H9 (cell line): ENCODE data around the gene SWSAP1. TPM values are rescaled to one million over a fixed set of nuclear protein-coding genes. Genes with fewer than 3 reads are reported as not detected.

Experiments used
- DNase-seq: peaks from one replicate; pipeline ENCODE4 v3.0.0-alpha.2; 2017
- H2AFZ ChIP-seq: one replicate; pipeline ENCODE4 v1.6.1; 2013; ENCODE audit warnings: mild to moderate bottlenecking, low read length, control low read depth, moderate library complexity
- H2AK5ac ChIP-seq: 2 replicates; pipeline ENCODE4 v1.6.1; 2013; ENCODE audit warnings: low read length, control low read depth, mixed read lengths; ENCODE audit not compliant: insufficient read length
- H2BK120ac ChIP-seq: one replicate; pipeline ENCODE4 v1.6.1; 2013; ENCODE audit warnings: low read depth, mild to moderate bottlenecking, low read length, control low read depth, inconsistent platforms; ENCODE audit not compliant: poor library complexity, severe bottlenecking
- H2BK12ac ChIP-seq: 2 replicates; pipeline ENCODE4 v1.6.1; 2013; ENCODE audit warnings: low read length, control low read depth, mixed read lengths, low read depth; ENCODE audit not compliant: insufficient read length
- H2BK15ac ChIP-seq: 2 replicates; pipeline ENCODE4 v1.6.1; 2013; ENCODE audit warnings: low read depth, low read length, control low read depth
- H2BK20ac ChIP-seq: one replicate; pipeline ENCODE4 v1.6.1; 2013; ENCODE audit warnings: low read depth, mild to moderate bottlenecking, low read length, control low read depth, inconsistent platforms; ENCODE audit not compliant: poor library complexity, severe bottlenecking
- H2BK5ac ChIP-seq: 2 replicates; pipeline ENCODE4 v1.6.1; 2013; ENCODE audit warnings: low read length, control low read depth, mixed read lengths; ENCODE audit not compliant: insufficient read length
- H3K14ac ChIP-seq: 2 replicates; pipeline ENCODE4 v1.6.1; 2013; ENCODE audit warnings: low read length, control low read depth; ENCODE audit not compliant: insufficient read depth
- H3K18ac ChIP-seq: 2 replicates; pipeline ENCODE4 v1.6.1; 2013; ENCODE audit warnings: low read depth, mild to moderate bottlenecking, mixed read lengths, low read length, control low read depth; ENCODE audit not compliant: insufficient read length
- H3K23ac ChIP-seq: 2 replicates; pipeline ENCODE4 v1.6.1; 2013; ENCODE audit warnings: low read length, control low read depth, mixed read lengths, low read depth; ENCODE audit not compliant: insufficient read length
- H3K23me2 ChIP-seq: 2 replicates; pipeline ENCODE4 v1.6.1; 2013; ENCODE audit warnings: low read depth, mild to moderate bottlenecking, mixed read lengths, low read length, control low read depth; ENCODE audit not compliant: insufficient read length, poor library complexity, severe bottlenecking
- H3K27ac ChIP-seq: 2 replicates; pipeline ENCODE4 v1.5.1; 2013; ENCODE audit warnings: low read length, control low read depth, mixed read lengths, low read depth; ENCODE audit not compliant: insufficient read length
- H3K27me3 ChIP-seq: 2 replicates; pipeline ENCODE4 v1.6.1; 2013; ENCODE audit warnings: low read length, control low read depth, inconsistent platforms; ENCODE audit not compliant: insufficient read depth
- H3K4ac ChIP-seq: 2 replicates; pipeline ENCODE4 v1.6.1; 2013; ENCODE audit warnings: low read depth, mild to moderate bottlenecking, control low read depth, inconsistent platforms, low read length, moderate library complexity
- H3K4me1 ChIP-seq: 2 replicates; pipeline ENCODE4 v1.6.1; 2013; ENCODE audit warnings: low read length, control low read depth, inconsistent platforms; ENCODE audit not compliant: insufficient read depth
- H3K4me2 ChIP-seq: 2 replicates; pipeline ENCODE4 v1.6.1; 2013; ENCODE audit warnings: low read length, control low read depth, mixed read lengths; ENCODE audit not compliant: insufficient read length, insufficient read depth
- H3K56ac ChIP-seq: 2 replicates; pipeline ENCODE4 v1.6.1; 2013; ENCODE audit warnings: low read depth, mild to moderate bottlenecking, mixed read lengths, low read length, control low read depth; ENCODE audit not compliant: insufficient read length
- H3K79me1 ChIP-seq: 2 replicates; pipeline ENCODE4 v1.6.1; 2013; ENCODE audit warnings: low read depth, mild to moderate bottlenecking, moderate library complexity, low read length, control low read depth, inconsistent platforms; ENCODE audit not compliant: insufficient read depth, poor library complexity, severe bottlenecking
- H3K79me2 ChIP-seq: 2 replicates; pipeline ENCODE4 v1.6.1; 2013; ENCODE audit warnings: low read length, control low read depth, inconsistent platforms; ENCODE audit not compliant: insufficient read depth
- H3K9ac ChIP-seq: 2 replicates; pipeline ENCODE4 v1.6.1; 2013; ENCODE audit warnings: low read length, control low read depth, mixed read lengths; ENCODE audit not compliant: insufficient read length; ENCODE audit errors: extremely low read depth
- H3K9me3 ChIP-seq: one replicate; pipeline ENCODE4 v1.6.1; 2013; ENCODE audit warnings: low read depth, low read length, inconsistent platforms; ENCODE audit not compliant: control insufficient read depth
- H3T11ph ChIP-seq: one replicate; pipeline ENCODE4 v1.6.1; 2013; ENCODE audit warnings: mild to moderate bottlenecking, low read length, control low read depth, inconsistent platforms
- H4K20me1 ChIP-seq: one replicate; pipeline ENCODE4 v1.6.1; 2013; ENCODE audit not compliant: control insufficient read depth, insufficient read length, insufficient read depth
- H4K5ac ChIP-seq: 2 replicates; pipeline ENCODE4 v1.6.1; 2013; ENCODE audit warnings: low read depth, mild to moderate bottlenecking, mixed read lengths, low read length, control low read depth; ENCODE audit not compliant: insufficient read length
- H4K8ac ChIP-seq: replicated peaks from 2 replicates; pipeline ENCODE4 v1.6.1; 2013; ENCODE audit warnings: low read length, control low read depth, mixed read lengths, low read depth; ENCODE audit not compliant: insufficient read length
- H4K91ac ChIP-seq: 2 replicates; pipeline ENCODE4 v1.6.1; 2013; ENCODE audit warnings: low read depth, mild to moderate bottlenecking, moderate library complexity, mixed read lengths, low read length, control low read depth; ENCODE audit not compliant: insufficient read length
- H3K27ac Mint-ChIP-seq, 3 experiments: 2 replicates in 2 of 3; 3 replicates in 1 of 3; pipeline ENCODE4 v1.8.0; 2020 to 2021; ENCODE audit warnings: mixed read lengths in 3 of 3, mild to moderate bottlenecking in 1 of 3, moderate library complexity in 1 of 3
- H3K27me3 Mint-ChIP-seq: 2 replicates; pipeline ENCODE4 v1.8.0; 2021; ENCODE audit warnings: low read depth, mild to moderate bottlenecking, moderate library complexity, mixed read lengths
- H3K36me3 Mint-ChIP-seq, 3 experiments: 2 replicates in 2 of 3; 3 replicates in 1 of 3; pipeline ENCODE4 v1.8.0; 2020 to 2021; ENCODE audit warnings: low read depth in 3 of 3, mixed read lengths in 3 of 3; ENCODE audit not compliant: insufficient read depth in 1 of 3
- H3K4me1 Mint-ChIP-seq, 2 experiments: 2 replicates each; pipeline ENCODE4 v1.8.0; 2020; ENCODE audit warnings: mixed read lengths in 2 of 2
- H3K4me3 Mint-ChIP-seq, 2 experiments: 2 replicates in 1 of 2; 3 replicates in 1 of 2; pipeline ENCODE4 v1.8.0; 2020 to 2021; ENCODE audit warnings: mild to moderate bottlenecking in 2 of 2, mixed read lengths in 2 of 2, moderate library complexity in 1 of 2
- H3K9me3 Mint-ChIP-seq, 2 experiments: 2 replicates in 1 of 2; 3 replicates in 1 of 2; pipeline ENCODE4 v1.8.0; 2020; ENCODE audit warnings: mild to moderate bottlenecking in 2 of 2, mixed read lengths in 2 of 2, moderate library complexity in 1 of 2
- WGBS: extraction: QIAGEN DNeasy Blood & Tissue Kit; methylation state at CpG from one replicate; pipeline ENCODE4 v1.1.7; 2013; ENCODE audit warnings: missing lambda C conversion rate, low lambda C conversion rate, mixed read lengths; ENCODE audit not compliant: insufficient read length; ENCODE audit errors: extremely low coverage; 5-methylcytosine and 5-hydroxymethylcytosine counted together
- total RNA-seq: library from RNA; stranded (reverse); gene quantifications from 2 replicates; pipeline ENCODE4 v1.2.1, GENCODE V29; 2021
- TF ChIP-seq, protein P1 (sequence below): fragments of 200-600 bp; sonication (generic); conservative IDR thresholded peaks from 3 replicates; pipeline ENCODE4 v1.8.0; 2021; ENCODE audit warnings: antibody characterized with exemption, mild to moderate bottlenecking

The SWSAP1 gene
- total RNA-seq, 1 experiment from 2014 or later = 3.8 TPM

- H3K27ac ChIP-seq = no peak overlapping the region
- H3K27ac Mint-ChIP-seq = peak overlapping the region in 1 of 3 experiments; percentile 68; a peak in 3 of 7 replicates
Measured at GRCh38 chr19:11373166-11373884, 1.1 kb upstream of the SWSAP1 start.

More at GRCh38 chr19:11373166-11373884, 1.1 kb upstream of the SWSAP1 start:
- Mint-ChIP-seq H3K36me3 (peaks cover 3 to 28% (median 19%) of the 10 kb centered on the region in 3 experiments), H3K9me3 (no peaks in the 10 kb centered on the region), H3K4me1 (peaks cover 6 to 18% of the 10 kb centered on the region in 2 experiments), H3K27me3 (no peaks in the 10 kb centered on the region), H3K4me3 (no peak overlapping the region; a peak in 1 of 5 replicates)
- no peaks in the 10 kb centered on the region for H3K79me1 ChIP-seq
- no peak overlapping the region for H3K4ac ChIP-seq
- H2BK5ac ChIP-seq = no peak overlapping the region
- no peak overlapping the region for H2BK15ac ChIP-seq
- H4K20me1 ChIP-seq = no peaks in the 10 kb centered on the region
- peak overlapping the region; percentile 11 for H3K4me2 ChIP-seq
- H3K56ac ChIP-seq = no peak overlapping the region
- no peak overlapping the region for H2AK5ac ChIP-seq
- no peak overlapping the region for H2AFZ ChIP-seq
- H2BK12ac ChIP-seq = no peak overlapping the region
- no peak overlapping the region for H2BK20ac ChIP-seq
- H4K91ac ChIP-seq = no peak overlapping the region
- no CpG with 5 or more reads among the region's 10 CpGs for WGBS
- H3K9me3 ChIP-seq = no peaks in the 10 kb centered on the region
- DNase-seq = peak; percentile 74
- no peak overlapping the region for H3K14ac ChIP-seq
- H3K9ac ChIP-seq = no peak overlapping the region
- H3K4me1 ChIP-seq = no peaks in the 10 kb centered on the region
- H3K79me2 ChIP-seq = no peaks in the 10 kb centered on the region
- H2BK120ac ChIP-seq = no peak overlapping the region
- H3K27me3 ChIP-seq = no peaks in the 10 kb centered on the region
- H3T11ph ChIP-seq = no peak overlapping the region
- H3K18ac ChIP-seq = no peak overlapping the region
- no peak overlapping the region for H4K8ac ChIP-seq
- TF ChIP-seq, protein P1, sequence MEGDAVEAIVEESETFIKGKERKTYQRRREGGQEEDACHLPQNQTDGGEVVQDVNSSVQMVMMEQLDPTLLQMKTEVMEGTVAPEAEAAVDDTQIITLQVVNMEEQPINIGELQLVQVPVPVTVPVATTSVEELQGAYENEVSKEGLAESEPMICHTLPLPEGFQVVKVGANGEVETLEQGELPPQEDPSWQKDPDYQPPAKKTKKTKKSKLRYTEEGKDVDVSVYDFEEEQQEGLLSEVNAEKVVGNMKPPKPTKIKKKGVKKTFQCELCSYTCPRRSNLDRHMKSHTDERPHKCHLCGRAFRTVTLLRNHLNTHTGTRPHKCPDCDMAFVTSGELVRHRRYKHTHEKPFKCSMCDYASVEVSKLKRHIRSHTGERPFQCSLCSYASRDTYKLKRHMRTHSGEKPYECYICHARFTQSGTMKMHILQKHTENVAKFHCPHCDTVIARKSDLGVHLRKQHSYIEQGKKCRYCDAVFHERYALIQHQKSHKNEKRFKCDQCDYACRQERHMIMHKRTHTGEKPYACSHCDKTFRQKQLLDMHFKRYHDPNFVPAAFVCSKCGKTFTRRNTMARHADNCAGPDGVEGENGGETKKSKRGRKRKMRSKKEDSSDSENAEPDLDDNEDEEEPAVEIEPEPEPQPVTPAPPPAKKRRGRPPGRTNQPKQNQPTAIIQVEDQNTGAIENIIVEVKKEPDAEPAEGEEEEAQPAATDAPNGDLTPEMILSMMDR = no peak
- no peaks in the 10 kb centered on the region for H3K23me2 ChIP-seq
- no peak overlapping the region for H4K5ac ChIP-seq
- no peak overlapping the region for H3K23ac ChIP-seq
